Activated CD8-positive, alpha-beta memory T cell treated with anti-CD3 and anti-CD28 coated beads, Interleukin-2, amount 50 U/mL, for 24 hours (primary cell): ENCODE measurements around the gene TMEM131.
"Not testable (repeated sequence)": the region's sequence is repeated elsewhere in the genome, so short reads cannot be mapped to it uniquely, and the experiment has no call there.

Experiments used
- DNase-seq: peaks from one replicate; pipeline ENCODE4 v3.0.0-alpha.2; 2020; ENCODE audit errors: extremely low read depth

Gene TMEM131

GRCh38 chr2:97863829-97864228 is 131.9 kb downstream of the TMEM131 start:
- no peak for DNase-seq

GRCh38 chr2:97861177-97861576 is 134.6 kb downstream of the TMEM131 start:
- DNase-seq: no peak

- no peak for DNase-seq
These were observed 137.3 kb downstream of the TMEM131 start for GRCh38 chr2:97858442-97858841.

GRCh38 chr2:97857553-97857952 is 138.2 kb downstream of the TMEM131 start:
- DNase-seq: no peak

- not testable (repeated sequence) for DNase-seq
These were observed 142.7 kb downstream of the TMEM131 start for GRCh38 chr2:97853057-97853456.

GRCh38 chr2:97851172-97851571 is 144.6 kb downstream of the TMEM131 start:
- no peak for DNase-seq

GRCh38 chr2:97849881-97850528 is 145.7 kb downstream of the TMEM131 start:
- no peak for DNase-seq

- no peak for DNase-seq
These were observed 147.4 kb downstream of the TMEM131 start for GRCh38 chr2:97848306-97848705.

GRCh38 chr2:97846716-97847115 is 149.0 kb downstream of the TMEM131 start:
- not testable (repeated sequence) for DNase-seq

GRCh38 chr2:97845818-97846217 is 149.9 kb downstream of the TMEM131 start:
- no peak for DNase-seq

GRCh38 chr2:97845133-97845532 is 150.6 kb downstream of the TMEM131 start:
- DNase-seq: no peak

GRCh38 chr2:97844311-97844859 is 151.4 kb downstream of the TMEM131 start:
- DNase-seq: no peak

- DNase-seq: no peak
These were observed 155.6 kb downstream of the TMEM131 start for GRCh38 chr2:97840198-97840597.

- no peak for DNase-seq
These were observed 161.1 kb downstream of the TMEM131 start for GRCh38 chr2:97834610-97835009.

- no peak for DNase-seq
These were observed 164.6 kb downstream of the TMEM131 start for GRCh38 chr2:97831121-97831520.

- not testable (repeated sequence) for DNase-seq
These were observed 166.5 kb downstream of the TMEM131 start for GRCh38 chr2:97829255-97829654.

- DNase-seq: not testable (repeated sequence)
These were observed 168.7 kb downstream of the TMEM131 start for GRCh38 chr2:97827013-97827412.

- not testable (repeated sequence) for DNase-seq
These were observed 169.4 kb downstream of the TMEM131 start for GRCh38 chr2:97826266-97826847.

- DNase-seq: not testable (repeated sequence)
These were observed 171.7 kb downstream of the TMEM131 start for GRCh38 chr2:97824011-97824410.

GRCh38 chr2:97821862-97822261 is 173.9 kb downstream of the TMEM131 start:
- DNase-seq: not testable (repeated sequence)

GRCh38 chr2:97819754-97820153 is 176.0 kb downstream of the TMEM131 start:
- DNase-seq: no peak

GRCh38 chr2:97816411-97816810 is 179.3 kb downstream of the TMEM131 start:
- DNase-seq: no peak

GRCh38 chr2:97812931-97813330 is 182.8 kb downstream of the TMEM131 start:
- DNase-seq: no peak
